Activated T-helper 2 cell treated with anti-CD3 and anti-CD28 coated beads, Interferon-gamma antibody, Interleukin-2, Interleukin-4, amounts not matched to agents 10 μg/mL and 5 μg/mL and 100 μg/mL, durations not matched to agents 14 hours and 24 hours and 36 hours (primary cell): Measurements from ENCODE around the gene TAGLN. TPM values are rescaled to one million over a fixed set of nuclear protein-coding genes. Genes with fewer than 3 reads are reported as not detected.
"Not testable (repeated sequence)": the region's sequence is repeated elsewhere in the genome, so short reads cannot be mapped to it uniquely, and the experiment has no call there.

Experiments used
- DNase-seq: peaks from one replicate; pipeline ENCODE4 v3.0.0; 2021; ENCODE audit warnings: low spot score
- H3K27ac Mint-ChIP-seq: one replicate; pipeline ENCODE4 v1.8.0; 2021; ENCODE audit warnings: mixed read lengths
- H3K27me3 Mint-ChIP-seq: one replicate; pipeline ENCODE4 v1.8.0; 2021; ENCODE audit warnings: low read depth, mixed read lengths
- H3K36me3 Mint-ChIP-seq: one replicate; pipeline ENCODE4 v1.8.0; 2021; ENCODE audit warnings: low read depth, mixed read lengths
- H3K4me1 Mint-ChIP-seq: one replicate; pipeline ENCODE4 v1.8.0; 2021; ENCODE audit warnings: low read depth, mixed read lengths
- H3K4me3 Mint-ChIP-seq: one replicate; pipeline ENCODE4 v1.8.0; 2021; ENCODE audit warnings: low read depth, mild to moderate bottlenecking, moderate library complexity, mixed read lengths
- H3K9me3 Mint-ChIP-seq: one replicate; pipeline ENCODE4 v1.8.0; 2021; ENCODE audit warnings: mixed read lengths
- intact Hi-C: fragments of 100-400 bp; cut with micrococcal nuclease; formaldehyde crosslinking; loops from one replicate; pipeline ENCODE4 v1.15.1; 2023
- total RNA-seq: library from RNA; stranded (reverse); gene quantifications from 2 replicates; pipeline ENCODE4 v1.2.3, GENCODE V29; 2022

Gene TAGLN
- total RNA-seq, 1 donor from 2014 or later = 3.1 TPM

- Mint-ChIP-seq H3K9me3 (no peaks in the 10 kb centered on the region), H3K27me3 (no peaks in the 10 kb centered on the region)
- intact Hi-C loops = no loop called here
These were observed 3.9 kb downstream of the TAGLN start for GRCh38 chr11:117203069-117203407.

GRCh38 chr11:117204283-117205080, 5.3 kb downstream of the TAGLN start:
- Mint-ChIP-seq H3K27ac (no peak overlapping the region), H3K4me1 (no peaks in the 10 kb centered on the region), H3K36me3 (peaks cover 31% of the 10 kb centered on the region), H3K27me3 (no peaks in the 10 kb centered on the region), H3K9me3 (no peaks in the 10 kb centered on the region), H3K4me3 (no peak overlapping the region)
- intact Hi-C loops = loop anchor here (5.0 kb wide), 1 partner anchor 72 kb away; no protein-coding TSS in a partner anchor
- no peak for DNase-seq

More at GRCh38 chr11:117203069-117203407, 3.9 kb downstream of the TAGLN start:
- Mint-ChIP-seq H3K36me3 (peaks cover 31% of the 10 kb centered on the region), H3K27ac (no peak overlapping the region), H3K4me3 (no peak overlapping the region), H3K4me1 (no peaks in the 10 kb centered on the region)
- no peak for DNase-seq

GRCh38 chr11:117205211-117205818, 6.1 kb downstream of the TAGLN start:
- Mint-ChIP-seq H3K4me1 (no peaks in the 10 kb centered on the region), H3K4me3 (no peak overlapping the region), H3K27me3 (no peaks in the 10 kb centered on the region), H3K36me3 (peaks cover 38% of the 10 kb centered on the region), H3K9me3 (no peaks in the 10 kb centered on the region), H3K27ac (no peak overlapping the region)
- no peak for DNase-seq
- intact Hi-C loops = loop anchor here (5.0 kb wide), 1 partner anchor 73 kb away; no protein-coding TSS in a partner anchor

GRCh38 chr11:117206111-117206510, 6.9 kb downstream of the TAGLN start:
- H3K27me3 Mint-ChIP-seq = not testable (repeated sequence)

GRCh38 chr11:117206859-117207258, 7.7 kb downstream of the TAGLN start:
- not testable (repeated sequence) for H3K9me3 Mint-ChIP-seq, H3K4me1 Mint-ChIP-seq, H3K27me3 Mint-ChIP-seq, DNase-seq, H3K27ac Mint-ChIP-seq, H3K4me3 Mint-ChIP-seq
- H3K36me3 Mint-ChIP-seq = peaks cover 48% of the 10 kb centered on the region
- intact Hi-C loops = loop anchor here (5.0 kb wide), 1 partner anchor 75 kb away; no protein-coding TSS in a partner anchor

More at GRCh38 chr11:117206111-117206510, 6.9 kb downstream of the TAGLN start:
- peaks cover 42% of the 10 kb centered on the region for H3K36me3 Mint-ChIP-seq
- not testable (repeated sequence) for H3K27ac Mint-ChIP-seq, DNase-seq, H3K4me1 Mint-ChIP-seq, H3K4me3 Mint-ChIP-seq, H3K9me3 Mint-ChIP-seq
- intact Hi-C loops = loop anchor here (5.0 kb wide), 1 partner anchor 74 kb away; no protein-coding TSS in a partner anchor

GRCh38 chr11:117207481-117207880, 8.3 kb downstream of the TAGLN start:
- DNase-seq, H3K9me3 Mint-ChIP-seq, H3K27me3 Mint-ChIP-seq, H3K4me3 Mint-ChIP-seq, H3K4me1 Mint-ChIP-seq, H3K27ac Mint-ChIP-seq: not testable (repeated sequence)
- H3K36me3 Mint-ChIP-seq = peaks cover 52% of the 10 kb centered on the region
- intact Hi-C loops = loop anchor here (5.0 kb wide), 1 partner anchor 75 kb away; no protein-coding TSS in a partner anchor

- not testable (repeated sequence) for H3K27ac Mint-ChIP-seq, H3K4me3 Mint-ChIP-seq
- peaks cover 57% of the 10 kb centered on the region for H3K36me3 Mint-ChIP-seq
These were observed 9.5 kb downstream of the TAGLN start for GRCh38 chr11:117208710-117209109.

GRCh38 chr11:117209351-117210125, 10.4 kb downstream of the TAGLN start:
- H3K4me1 Mint-ChIP-seq, H3K27ac Mint-ChIP-seq, H3K9me3 Mint-ChIP-seq, H3K4me3 Mint-ChIP-seq, H3K27me3 Mint-ChIP-seq, DNase-seq: not testable (repeated sequence)
- intact Hi-C loops = loop anchor here (5.0 kb wide), 1 partner anchor 77 kb away; no protein-coding TSS in a partner anchor
- peaks cover 56% of the 10 kb centered on the region for H3K36me3 Mint-ChIP-seq

More at GRCh38 chr11:117208710-117209109, 9.5 kb downstream of the TAGLN start:
- not testable (repeated sequence) for H3K9me3 Mint-ChIP-seq, H3K4me1 Mint-ChIP-seq, H3K27me3 Mint-ChIP-seq, DNase-seq
- intact Hi-C loops = loop anchor here (5.0 kb wide), 1 partner anchor 76 kb away; no protein-coding TSS in a partner anchor

GRCh38 chr11:117210620-117211019, 11.4 kb downstream of the TAGLN start:
- H3K27me3 Mint-ChIP-seq = no peaks in the 10 kb centered on the region
- no peak overlapping the region for H3K27ac Mint-ChIP-seq
- no peaks in the 10 kb centered on the region for H3K4me1 Mint-ChIP-seq
- intact Hi-C loops = no loop called here
- H3K9me3 Mint-ChIP-seq = no peaks in the 10 kb centered on the region
- no peak for DNase-seq
- H3K4me3 Mint-ChIP-seq = no peak overlapping the region
- peaks cover 52% of the 10 kb centered on the region for H3K36me3 Mint-ChIP-seq

GRCh38 chr11:117212697-117213355, 13.7 kb downstream of the TAGLN start:
- H3K9me3 Mint-ChIP-seq = no peaks in the 10 kb centered on the region
- H3K4me1 Mint-ChIP-seq = no peaks in the 10 kb centered on the region
- H3K27me3 Mint-ChIP-seq = no peaks in the 10 kb centered on the region
- peaks cover 63% of the 10 kb centered on the region for H3K36me3 Mint-ChIP-seq
- DNase-seq = no peak
- H3K4me3 Mint-ChIP-seq = no peak overlapping the region
- intact Hi-C loops = no loop called here
- H3K27ac Mint-ChIP-seq = no peak overlapping the region

- intact Hi-C loops = no loop called here
- no peaks in the 10 kb centered on the region for H3K9me3 Mint-ChIP-seq
- H3K4me1 Mint-ChIP-seq = no peaks in the 10 kb centered on the region
- H3K36me3 Mint-ChIP-seq = peaks cover 76% of the 10 kb centered on the region
- H3K4me3 Mint-ChIP-seq = no peak overlapping the region
- H3K27me3 Mint-ChIP-seq = no peaks in the 10 kb centered on the region
- DNase-seq = no peak
- peak overlapping the region; percentile 13 for H3K27ac Mint-ChIP-seq
These were observed 15.4 kb downstream of the TAGLN start for GRCh38 chr11:117214404-117215110.
